ENCODE results near the gene LBX1.

Gene LBX1

DNA sequence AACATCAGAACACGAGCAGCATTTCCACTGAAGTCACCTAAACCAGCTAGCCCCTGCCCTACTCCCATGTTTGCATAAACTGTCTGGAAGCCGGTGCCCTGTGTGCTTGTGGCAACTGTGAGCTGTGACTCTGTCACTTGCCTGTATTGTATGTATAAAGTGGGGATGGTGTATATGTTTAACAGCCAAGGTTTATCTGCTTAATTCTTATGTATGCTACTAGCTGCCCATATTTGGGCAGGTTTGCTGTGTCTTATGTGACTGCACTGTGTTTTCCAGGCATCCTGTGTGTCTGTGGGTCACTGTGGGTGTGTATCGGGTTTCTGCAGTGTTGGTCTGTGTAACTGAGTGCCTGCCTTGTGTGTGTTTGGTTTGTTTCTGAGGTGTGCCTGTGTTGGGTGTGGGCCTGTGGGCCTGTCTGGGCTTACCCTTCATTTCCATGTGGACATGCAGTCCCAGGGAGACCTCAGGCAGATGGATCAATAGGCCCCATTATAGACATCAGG lies 9.3 kb downstream of the LBX1 start:
- no peaks in the 10 kb centered on the region for H3K27me3 ChIP-seq (ENCODE audit: low read depth, low read length)
- TF ChIP-seq EZH2phosphoT487 (IDR thresholded peaks at IDR 0.05; ENCODE audit: low read depth) = no peak
- H3K9me3 ChIP-seq (ENCODE audit: insufficient read depth, low read length) = no peaks in the 10 kb centered on the region
- H3K4me1 ChIP-seq (ENCODE audit: low read length) = no peaks in the 10 kb centered on the region
- no peaks in the 10 kb centered on the region for H4K20me1 ChIP-seq (ENCODE audit: insufficient read depth, low read length)
- no peak overlapping the region for H3K4me3 ChIP-seq (ENCODE audit: low read length)
- H3K4me2 ChIP-seq (ENCODE audit: low read length) = no peak overlapping the region
- H3K9ac ChIP-seq (ENCODE audit: low read length) = no peak overlapping the region
- H3K27ac ChIP-seq (ENCODE audit: low read length) = no peak overlapping the region
- no peaks in the 10 kb centered on the region for H3K79me2 ChIP-seq (ENCODE audit: low read length)
- no peak overlapping the region for H2AFZ ChIP-seq (ENCODE audit: low read depth, low read length)
- no peaks in the 10 kb centered on the region for H3K36me3 ChIP-seq (replicated peaks; ENCODE audit: low read depth, low read length)

GRCh38 chr10:101219139-101219945 lies 9.9 kb downstream of the LBX1 start:
- Histone ChIP-seq H3K4me3 (ENCODE audit: low read length) (no peak overlapping the region), H3K36me3 (replicated peaks; ENCODE audit: low read depth, low read length) (no peaks in the 10 kb centered on the region), H3K27ac (ENCODE audit: low read length) (no peak overlapping the region), H3K4me2 (ENCODE audit: low read length) (no peak overlapping the region), H3K27me3 (ENCODE audit: low read depth, low read length) (no peaks in the 10 kb centered on the region), H2AFZ (ENCODE audit: low read depth, low read length) (no peak overlapping the region), H3K79me2 (ENCODE audit: low read length) (no peaks in the 10 kb centered on the region), H3K4me1 (ENCODE audit: low read length) (no peaks in the 10 kb centered on the region), H3K9ac (ENCODE audit: low read length) (no peak overlapping the region), H3K9me3 (ENCODE audit: insufficient read depth, low read length) (no peaks in the 10 kb centered on the region), H4K20me1 (ENCODE audit: insufficient read depth, low read length) (no peaks in the 10 kb centered on the region)
- TF ChIP-seq EZH2phosphoT487 (IDR thresholded peaks at IDR 0.05; ENCODE audit: low read depth) = no peak

GRCh38 chr10:101218351-101219138 lies 10.7 kb downstream of the LBX1 start:
- Histone ChIP-seq H3K9ac (ENCODE audit: low read length) (no peak overlapping the region), H3K4me3 (ENCODE audit: low read length) (no peak overlapping the region), H3K4me2 (ENCODE audit: low read length) (no peak overlapping the region)

GRCh38 chr10:101217450-101218281 lies 11.6 kb downstream of the LBX1 start:
- H3K36me3 ChIP-seq (replicated peaks; ENCODE audit: low read depth, low read length) = no peaks in the 10 kb centered on the region
- TF ChIP-seq, protein P1, sequence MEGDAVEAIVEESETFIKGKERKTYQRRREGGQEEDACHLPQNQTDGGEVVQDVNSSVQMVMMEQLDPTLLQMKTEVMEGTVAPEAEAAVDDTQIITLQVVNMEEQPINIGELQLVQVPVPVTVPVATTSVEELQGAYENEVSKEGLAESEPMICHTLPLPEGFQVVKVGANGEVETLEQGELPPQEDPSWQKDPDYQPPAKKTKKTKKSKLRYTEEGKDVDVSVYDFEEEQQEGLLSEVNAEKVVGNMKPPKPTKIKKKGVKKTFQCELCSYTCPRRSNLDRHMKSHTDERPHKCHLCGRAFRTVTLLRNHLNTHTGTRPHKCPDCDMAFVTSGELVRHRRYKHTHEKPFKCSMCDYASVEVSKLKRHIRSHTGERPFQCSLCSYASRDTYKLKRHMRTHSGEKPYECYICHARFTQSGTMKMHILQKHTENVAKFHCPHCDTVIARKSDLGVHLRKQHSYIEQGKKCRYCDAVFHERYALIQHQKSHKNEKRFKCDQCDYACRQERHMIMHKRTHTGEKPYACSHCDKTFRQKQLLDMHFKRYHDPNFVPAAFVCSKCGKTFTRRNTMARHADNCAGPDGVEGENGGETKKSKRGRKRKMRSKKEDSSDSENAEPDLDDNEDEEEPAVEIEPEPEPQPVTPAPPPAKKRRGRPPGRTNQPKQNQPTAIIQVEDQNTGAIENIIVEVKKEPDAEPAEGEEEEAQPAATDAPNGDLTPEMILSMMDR (IDR thresholded peaks at IDR 0.05; ENCODE audit: low read depth, low read length) = no peak
- TF ChIP-seq EZH2phosphoT487 (IDR thresholded peaks at IDR 0.05; ENCODE audit: low read depth) = no peak
- H3K4me2 ChIP-seq (ENCODE audit: low read length) = no peak overlapping the region
- no peak overlapping the region for H3K4me3 ChIP-seq (ENCODE audit: low read length)
- H3K4me1 ChIP-seq (ENCODE audit: low read length) = no peaks in the 10 kb centered on the region
- no peaks in the 10 kb centered on the region for H3K9me3 ChIP-seq (ENCODE audit: insufficient read depth, low read length)
- no peaks in the 10 kb centered on the region for H4K20me1 ChIP-seq (ENCODE audit: insufficient read depth, low read length)
- H3K27ac ChIP-seq (ENCODE audit: low read length) = no peak overlapping the region
- no peak overlapping the region for H3K9ac ChIP-seq (ENCODE audit: low read length)
- H2AFZ ChIP-seq (ENCODE audit: low read depth, low read length) = no peak overlapping the region
- no peaks in the 10 kb centered on the region for H3K27me3 ChIP-seq (ENCODE audit: low read depth, low read length)
- no peaks in the 10 kb centered on the region for H3K79me2 ChIP-seq (ENCODE audit: low read length)

More at GRCh38 chr10:101218351-101219138, 10.7 kb downstream of the LBX1 start:
- Histone ChIP-seq H3K36me3 (replicated peaks; ENCODE audit: low read depth, low read length) (no peaks in the 10 kb centered on the region), H3K79me2 (ENCODE audit: low read length) (no peaks in the 10 kb centered on the region), H3K9me3 (ENCODE audit: insufficient read depth, low read length) (no peaks in the 10 kb centered on the region), H3K27me3 (ENCODE audit: low read depth, low read length) (no peaks in the 10 kb centered on the region), H4K20me1 (ENCODE audit: insufficient read depth, low read length) (no peaks in the 10 kb centered on the region), H3K4me1 (ENCODE audit: low read length) (no peaks in the 10 kb centered on the region), H3K27ac (ENCODE audit: low read length) (no peak overlapping the region), H2AFZ (ENCODE audit: low read depth, low read length) (no peak overlapping the region)
- TF ChIP-seq, protein P1 (IDR thresholded peaks at IDR 0.05; ENCODE audit: low read depth, low read length) = no peak
- TF ChIP-seq EZH2phosphoT487 (IDR thresholded peaks at IDR 0.05; ENCODE audit: low read depth) = no peak

Data from OCI-LY3 (cell line).